ENCODE measurements around the gene ZNF212.
A peak's percentile ranks its signal among the peaks of the same experiment; 100 is the strongest.

Gene ZNF212

GRCh38 chr7:149239345-149240143, at the start of gene ZNF212:
Gene ZNF212 (plus strand): TSS chr7:149239651. CDS start chr7:149239779, 128 bp downstream.
- peak; percentile 89 for DNase-seq (ENCODE audit: low spot score)

GRCh38 chr7:149191851-149192250, 47.6 kb upstream of the ZNF212 start:
- DNase-seq (ENCODE audit: low spot score), result no peak

- DNase-seq (ENCODE audit: low spot score), result no peak
These were observed 44.7 kb upstream of the ZNF212 start for GRCh38 chr7:149194799-149195179.

GRCh38 chr7:149195180-149196150, 44.0 kb upstream of the ZNF212 start, which contains the start of gene ZNF282:
Gene ZNF282 (plus strand): TSS chr7:149195546. CDS start chr7:149195590, 44 bp downstream.
- peak; percentile 69 for DNase-seq (ENCODE audit: low spot score)

- no peak for DNase-seq (ENCODE audit: low spot score)
These were observed 43.2 kb upstream of the ZNF212 start for GRCh38 chr7:149196151-149196704.

- DNase-seq (ENCODE audit: low spot score), result no peak
These were observed 42.7 kb upstream of the ZNF212 start for GRCh38 chr7:149196705-149197171.

- no peak for DNase-seq (ENCODE audit: low spot score)
These were observed 41.8 kb upstream of the ZNF212 start for GRCh38 chr7:149197675-149198074.

GRCh38 chr7:149198161-149198816, 41.2 kb upstream of the ZNF212 start:
- no peak for DNase-seq (ENCODE audit: low spot score)

GRCh38 chr7:149199234-149199995, 40.0 kb upstream of the ZNF212 start:
- DNase-seq (ENCODE audit: low spot score), result no peak

- no peak for DNase-seq (ENCODE audit: low spot score)
These were observed 36.6 kb upstream of the ZNF212 start for GRCh38 chr7:149202831-149203231.

GRCh38 chr7:149205690-149206381, 33.6 kb upstream of the ZNF212 start:
- no peak for DNase-seq (ENCODE audit: low spot score)

- no peak for DNase-seq (ENCODE audit: low spot score)
These were observed 32.0 kb upstream of the ZNF212 start for GRCh38 chr7:149207324-149208035.

GRCh38 chr7:149209518-149210269, 29.8 kb upstream of the ZNF212 start:
- DNase-seq (ENCODE audit: low spot score), result peak; percentile 71

- DNase-seq (ENCODE audit: low spot score), result no peak
These were observed 28.9 kb upstream of the ZNF212 start for GRCh38 chr7:149210551-149210950.

GRCh38 chr7:149214020-149214720, 25.3 kb upstream of the ZNF212 start:
- no peak for DNase-seq (ENCODE audit: low spot score)

- DNase-seq (ENCODE audit: low spot score), result no peak
These were observed 23.0 kb upstream of the ZNF212 start for GRCh38 chr7:149216402-149216801.

- no peak for DNase-seq (ENCODE audit: low spot score)
These were observed 21.9 kb upstream of the ZNF212 start for GRCh38 chr7:149217570-149217969.
